Ovary (tissue), 9 donors: Measurements from ENCODE around the gene ERCC6L2. TPM values are rescaled to one million over a fixed set of nuclear protein-coding genes. Genes with fewer than 3 reads are reported as not detected.

Experiments used
- DNase-seq, 5 donors: peaks; one replicate each; pipeline ENCODE4 v3.0.0-alpha.2; 2019 to 2020
- H3K27ac ChIP-seq, 2 donors: fragments of 200-600 bp; one replicate each; pipeline versions ENCODE4 v1.5.1 to v1.8.0; 2019 to 2022
- H3K27me3 ChIP-seq: fragments of 200-600 bp; one replicate; pipeline ENCODE4 v1.8.0; 2022
- H3K36me3 ChIP-seq: fragments of 200-600 bp; sonication (generic); one replicate; pipeline ENCODE4 v1.5.1; 2019
- H3K4me1 ChIP-seq: one replicate; pipeline ENCODE4 v1.8.1; 2013; ENCODE audit warnings: mild to moderate bottlenecking, moderate library complexity; ENCODE audit not compliant: insufficient read depth
- H3K4me3 ChIP-seq: fragments of 200-600 bp; sonication (generic); one replicate; pipeline ENCODE4 v1.5.1; 2017
- H3K9me3 ChIP-seq, 2 donors: fragments of 200-600 bp in 1 of 2; sonication (generic) in 1 of 2; one replicate each; pipeline versions ENCODE4 v1.5.1 to v1.8.1; 2013 to 2019; ENCODE audit warnings: mild to moderate bottlenecking in 1 of 2, moderate library complexity in 1 of 2
- EP300 ChIP-seq: sonication (generic); formaldehyde crosslinking; IDR thresholded peaks from one replicate; pipeline ENCODE4 v1.6.1; 2017; ENCODE audit warnings: antibody characterized with exemption
- POLR2A ChIP-seq: fragments of 450-650 bp; IDR thresholded peaks from one replicate; pipeline ENCODE4 v1.6.1; 2017; ENCODE audit warnings: antibody characterized with exemption, mild to moderate bottlenecking, moderate library complexity
- WGBS, 3 donors: extraction: QIAGEN DNeasy Blood & Tissue Kit in 1 of 3; methylation state at CpG; one replicate each; pipeline versions ENCODE4 v1.1.5 to v1.1.7; 2013 to 2017; 5-methylcytosine and 5-hydroxymethylcytosine counted together
- intact Hi-C, 4 donors: fragments of 100-400 bp; cut with DNase I; formaldehyde crosslinking; loops; one replicate each; pipeline versions ENCODE4 v1.11.0 to v1.15.1; 2022 to 2023
- polyA plus RNA-seq, 2 donors: library from polyadenylated mRNA; stranded (reverse); fragments of 200-250 nt in 1 of 2; fragments of 350-450 nt in 1 of 2; fragmentation: Illumina TruSeq in 1 of 2; extraction: RNeasy Lipid Tissue Mini Kit (QIAGEN cat#74804) in 1 of 2; gene quantifications; one replicate each; pipeline ENCODE4 v1.2.3, GENCODE V29; 2013 to 2014
- total RNA-seq, 7 donors: library from RNA; depleted of rRNA in 2 of 7; stranded (reverse); fragments of >200 nt in 2 of 7; fragmentation: NEBNext Ultra II Directional in 3 of 7; extraction: Animal tissue kit (Norgen Biotek cat#: 25700) in 3 of 7; gene quantifications; one replicate each; pipeline versions ENCODE4 v1.1.0 to v1.2.4, GENCODE V29; 2016 to 2023
- TF ChIP-seq, protein P1 (sequence below), 3 donors: fragments of 450-650 bp in 2 of 3; fragments of 200-600 bp in 1 of 3; IDR thresholded peaks; one replicate each; pipeline versions ENCODE4 v1.5.1 to v1.8.0; 2016 to 2022; ENCODE audit warnings: antibody characterized with exemption in 3 of 3, mild to moderate bottlenecking in 1 of 3
- donor health status: DM: no; HTN: no; CAD: no; lungs with moderate emphysema.
- donor health status: DM: no; HTN: no; CAD: no.
- donor health status: Bipolar disorder and iron deficiency.
- donor health status: DM: yes; HTN: yes; CAD: no.
- donor health status: DM: no; HTN: no; CAD: no.
- donor health status: DM: yes; HTN: yes; CAD: no.

The ERCC6L2 gene
- total and polyA plus RNA-seq, 9 donors = 16.7 to 78.3 (median 57.2) TPM

DNA sequence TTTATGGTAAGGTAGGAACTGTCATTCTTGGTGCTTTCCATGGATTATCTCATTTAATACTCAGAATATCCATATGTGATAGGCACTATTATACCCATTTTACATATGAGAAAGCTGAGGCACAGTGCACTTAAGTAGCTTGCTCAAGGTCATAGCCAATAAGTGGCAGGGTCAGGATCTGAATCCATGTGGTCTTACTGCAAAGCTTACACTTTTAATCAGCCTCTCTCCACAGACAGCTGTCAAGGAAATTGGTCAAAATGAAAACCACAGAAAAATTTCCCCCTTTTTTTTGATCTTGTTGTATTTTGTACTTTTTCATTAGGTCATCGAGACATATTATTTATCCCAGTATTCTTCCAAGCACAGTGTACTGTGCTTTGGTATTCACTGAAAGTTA lies 78.5 kb downstream of the ERCC6L2 start:
- TF ChIP-seq EP300 (no peak), POLR2A (no peak)
- TF ChIP-seq, protein P1, sequence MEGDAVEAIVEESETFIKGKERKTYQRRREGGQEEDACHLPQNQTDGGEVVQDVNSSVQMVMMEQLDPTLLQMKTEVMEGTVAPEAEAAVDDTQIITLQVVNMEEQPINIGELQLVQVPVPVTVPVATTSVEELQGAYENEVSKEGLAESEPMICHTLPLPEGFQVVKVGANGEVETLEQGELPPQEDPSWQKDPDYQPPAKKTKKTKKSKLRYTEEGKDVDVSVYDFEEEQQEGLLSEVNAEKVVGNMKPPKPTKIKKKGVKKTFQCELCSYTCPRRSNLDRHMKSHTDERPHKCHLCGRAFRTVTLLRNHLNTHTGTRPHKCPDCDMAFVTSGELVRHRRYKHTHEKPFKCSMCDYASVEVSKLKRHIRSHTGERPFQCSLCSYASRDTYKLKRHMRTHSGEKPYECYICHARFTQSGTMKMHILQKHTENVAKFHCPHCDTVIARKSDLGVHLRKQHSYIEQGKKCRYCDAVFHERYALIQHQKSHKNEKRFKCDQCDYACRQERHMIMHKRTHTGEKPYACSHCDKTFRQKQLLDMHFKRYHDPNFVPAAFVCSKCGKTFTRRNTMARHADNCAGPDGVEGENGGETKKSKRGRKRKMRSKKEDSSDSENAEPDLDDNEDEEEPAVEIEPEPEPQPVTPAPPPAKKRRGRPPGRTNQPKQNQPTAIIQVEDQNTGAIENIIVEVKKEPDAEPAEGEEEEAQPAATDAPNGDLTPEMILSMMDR (IDR thresholded peaks at IDR 0.05) = no peak

DNA sequence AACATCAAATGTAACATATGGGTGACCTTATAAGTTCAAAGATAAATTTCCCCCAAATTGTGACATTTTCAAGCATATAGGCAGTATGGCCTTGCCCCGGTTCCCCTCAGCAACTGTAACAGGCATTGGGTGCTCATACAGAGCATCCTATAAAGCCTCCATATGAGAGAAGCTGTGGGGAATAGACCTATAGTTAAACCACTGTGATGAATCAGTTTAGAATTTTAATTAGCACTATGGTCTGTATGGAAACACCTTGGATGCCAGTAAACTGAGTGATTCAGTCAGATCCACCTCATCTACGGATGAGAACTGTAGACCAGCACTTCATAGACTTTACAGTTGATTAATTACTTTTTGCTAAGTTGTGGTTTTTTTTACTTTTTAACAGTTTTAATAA lies 79.4 kb downstream of the ERCC6L2 start:
- no peaks in the 10 kb centered on the region for H3K27me3 ChIP-seq
- H3K36me3 ChIP-seq = no peaks in the 10 kb centered on the region
- TF ChIP-seq EP300 (no peak), POLR2A (no peak)
- TF ChIP-seq, protein P1 (IDR thresholded peaks at IDR 0.05) = no peak
- H3K4me1 ChIP-seq = no peaks in the 10 kb centered on the region
- intact Hi-C loops = no loop called here
- 93 to 100% (median 97%) methylated on average over 2 of the region's 2 CpGs for WGBS, 3 donors
- H3K4me3 ChIP-seq = no peak overlapping the region
- no peaks in the 10 kb centered on the region for H3K9me3 ChIP-seq
- no peak for DNase-seq
- H3K27ac ChIP-seq = no peak overlapping the region

More for the DNA sequence above, 78.5 kb downstream of the ERCC6L2 start:
- H3K36me3 ChIP-seq = no peaks in the 10 kb centered on the region
- H3K27ac ChIP-seq = no peak overlapping the region
- no peaks in the 10 kb centered on the region for H3K4me1 ChIP-seq
- DNase-seq = no peak
- no peaks in the 10 kb centered on the region for H3K27me3 ChIP-seq
- no peak overlapping the region for H3K4me3 ChIP-seq
- WGBS, 3 donors = 93 to 100% (median 96%) methylated on average over 1 of the region's 1 CpG
- no peaks in the 10 kb centered on the region for H3K9me3 ChIP-seq
- intact Hi-C loops = no loop called here

DNA sequence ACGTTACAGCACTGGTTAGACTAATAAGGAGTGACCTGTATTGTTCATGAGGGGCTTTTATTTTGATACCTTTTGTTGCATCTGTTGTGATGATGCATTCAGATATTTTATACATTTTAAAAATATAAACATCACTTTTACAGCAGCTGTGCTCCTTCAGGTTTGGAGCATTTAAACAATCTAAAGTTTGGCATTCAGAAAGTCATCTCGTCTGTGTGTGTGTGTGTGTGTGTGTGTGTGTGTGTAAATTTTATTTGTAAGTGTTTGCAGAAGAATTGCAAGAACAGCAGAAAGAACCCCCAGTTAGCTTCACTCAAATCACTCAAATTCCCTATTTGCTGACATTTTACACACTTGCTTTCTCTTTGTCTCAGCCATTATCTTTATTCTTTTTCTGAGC lies 87.4 kb downstream of the ERCC6L2 start:
- no peaks in the 10 kb centered on the region for H3K36me3 ChIP-seq
- no peak overlapping the region for H3K4me3 ChIP-seq
- intact Hi-C loops = no loop called here
- H3K27ac ChIP-seq = no peak overlapping the region
- H3K27me3 ChIP-seq = no peaks in the 10 kb centered on the region
- H3K4me1 ChIP-seq = no peaks in the 10 kb centered on the region
- H3K9me3 ChIP-seq = no peaks in the 10 kb centered on the region
- TF ChIP-seq EP300 (no peak), POLR2A (no peak)
- TF ChIP-seq, protein P1 (IDR thresholded peaks at IDR 0.05) = no peak
- WGBS, 3 donors = 53 to 65% (median 63%) methylated on average over 2 of the region's 2 CpGs
- no peak for DNase-seq

DNA sequence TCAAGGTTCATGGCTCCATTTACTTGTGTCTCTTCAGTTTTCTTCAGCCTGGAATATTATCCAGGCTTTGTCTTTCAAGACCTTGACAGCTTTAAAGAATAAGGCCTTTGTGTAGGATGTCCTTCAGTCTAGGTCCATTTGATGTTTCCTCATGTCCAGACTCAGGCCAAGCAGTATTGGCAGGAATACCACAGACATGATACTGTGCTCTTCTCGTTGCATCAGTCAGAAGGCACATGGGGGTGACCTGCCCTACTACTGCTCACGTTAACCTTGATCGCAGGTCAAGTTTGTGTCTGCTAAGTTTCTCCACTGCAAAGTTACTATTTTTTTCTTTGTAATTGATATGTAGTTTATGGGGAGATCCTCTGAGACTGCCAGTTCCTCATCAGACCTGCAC lies 88.2 kb downstream of the ERCC6L2 start:
- no peak overlapping the region for H3K27ac ChIP-seq
- 86 to 93% (median 90%) methylated on average over 3 of the region's 3 CpGs for WGBS, 3 donors
- TF ChIP-seq, protein P1 (IDR thresholded peaks at IDR 0.05) = no peak
- TF ChIP-seq EP300 (no peak), POLR2A (no peak)
- H3K27me3 ChIP-seq = no peaks in the 10 kb centered on the region
- H3K36me3 ChIP-seq = no peaks in the 10 kb centered on the region
- H3K9me3 ChIP-seq = no peaks in the 10 kb centered on the region
- intact Hi-C loops = no loop called here
- no peak overlapping the region for H3K4me3 ChIP-seq
- H3K4me1 ChIP-seq = no peaks in the 10 kb centered on the region
- DNase-seq = no peak
